Measurements from ENCODE around the gene KPNB1. TPM values are rescaled to one million over a fixed set of nuclear protein-coding genes. Genes with fewer than 3 reads are reported as not detected.

KPNB1 gene
- total RNA-seq, 2 experiments from 2014 or later = 602 to 614 TPM

DNA sequence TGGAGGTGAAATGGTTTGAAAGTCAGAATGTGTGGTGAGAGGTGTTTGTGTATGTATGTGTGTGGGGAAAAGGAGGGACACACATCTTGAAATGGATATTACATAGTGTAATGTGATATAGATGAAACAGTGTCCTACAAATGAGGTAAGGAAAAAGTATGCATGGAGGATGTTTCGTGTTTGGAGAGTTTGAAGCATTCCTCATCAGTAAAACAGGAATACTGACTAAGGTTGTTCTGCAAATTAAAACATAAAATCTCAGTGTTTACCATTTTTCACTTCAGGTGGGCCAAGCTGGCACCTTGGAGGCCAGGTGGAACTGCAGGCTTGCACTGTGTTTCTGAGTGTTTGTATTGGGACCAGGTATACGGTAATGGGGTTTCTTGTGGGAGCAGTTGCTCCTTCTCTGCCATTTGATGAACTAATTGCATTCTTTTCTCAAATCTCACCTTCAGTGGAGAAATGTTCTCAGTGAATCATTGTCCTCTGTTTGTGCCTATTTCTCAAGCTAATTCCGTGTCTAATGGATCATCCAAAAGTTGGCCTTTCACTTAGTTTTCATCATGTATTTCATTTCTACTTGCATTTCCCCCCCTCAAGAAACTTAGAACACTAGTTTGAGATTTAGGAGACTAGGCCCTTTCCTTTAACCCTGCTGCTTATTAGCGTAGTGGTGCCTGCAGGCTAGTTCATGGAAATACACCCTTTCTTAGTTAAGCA is 36.0 kb downstream of the KPNB1 start:
- peaks cover 39% of the 10 kb centered on the region for H3K36me3 Mint-ChIP-seq (ENCODE audit: low read depth)
- H3K9me3 Mint-ChIP-seq = no peaks in the 10 kb centered on the region
- no peak overlapping the region for H3K4me3 Mint-ChIP-seq
- DNase-seq = no peak
- intact Hi-C loops (cut with micrococcal nuclease) = no loop called here
- peak overlapping the region; percentile 59 for H3K27ac Mint-ChIP-seq
- no peaks in the 10 kb centered on the region for H3K27me3 Mint-ChIP-seq (ENCODE audit: low read depth)
- CTCF ChIA-PET = no interaction called here
- peaks cover 29% of the 10 kb centered on the region for H3K4me1 Mint-ChIP-seq (ENCODE audit: low read depth)

DNA sequence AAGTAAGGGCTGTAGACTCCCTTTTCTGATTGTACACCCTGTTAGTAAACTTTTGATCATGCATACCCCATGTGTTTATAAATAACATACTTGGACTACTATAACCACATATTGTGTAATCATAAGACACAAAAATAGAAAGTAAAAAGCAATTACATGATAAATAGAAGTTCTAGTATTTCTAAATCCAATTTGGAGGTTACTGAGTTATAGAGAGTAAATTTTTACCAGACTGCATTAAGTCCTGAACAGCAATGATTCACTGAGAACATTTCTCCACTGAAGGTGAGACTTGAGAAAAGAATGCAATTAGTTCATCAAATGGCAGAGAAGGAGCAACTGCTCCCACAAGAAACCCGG is 36.5 kb downstream of the KPNB1 start:
- Mint-ChIP-seq H3K36me3 (ENCODE audit: low read depth) (peaks cover 37% of the 10 kb centered on the region), H3K4me1 (ENCODE audit: low read depth) (peaks cover 27% of the 10 kb centered on the region), H3K27me3 (ENCODE audit: low read depth) (no peaks in the 10 kb centered on the region), H3K4me3 (no peak overlapping the region), H3K27ac (no peak overlapping the region), H3K9me3 (no peaks in the 10 kb centered on the region)
- no peak for DNase-seq
- intact Hi-C loops (cut with micrococcal nuclease) = no loop called here
- CTCF ChIA-PET = no interaction called here

DNA sequence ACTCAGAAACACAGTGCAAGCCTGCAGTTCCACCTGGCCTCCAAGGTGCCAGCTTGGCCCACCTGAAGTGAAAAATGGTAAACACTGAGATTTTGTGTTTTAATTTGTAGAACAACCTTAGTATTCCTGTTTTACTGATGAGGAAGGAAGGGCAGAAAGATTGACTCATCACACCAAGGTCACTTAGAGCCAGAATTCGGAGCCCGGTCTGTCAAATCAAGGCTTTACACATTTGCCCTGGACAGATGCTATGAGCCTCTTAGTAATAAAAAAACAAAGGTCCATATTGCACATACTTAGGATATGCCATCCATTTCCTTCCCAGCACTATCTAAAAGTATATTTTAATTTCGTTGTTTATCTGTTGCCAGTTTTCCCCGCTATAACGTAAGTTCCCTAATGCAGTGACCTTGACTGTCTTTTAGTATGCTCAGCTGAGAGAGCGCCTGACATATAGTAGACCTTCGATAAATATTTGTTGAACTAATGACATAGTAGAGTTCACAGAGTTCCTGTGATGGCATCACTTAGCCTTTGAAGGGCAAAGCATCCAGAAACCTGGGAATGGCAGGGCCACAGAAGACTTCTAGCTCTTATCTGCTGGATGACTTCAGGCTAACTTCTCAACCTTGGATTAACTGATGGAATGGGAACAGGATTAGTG is 37.1 kb downstream of the KPNB1 start:
- peaks cover 34% of the 10 kb centered on the region for H3K36me3 Mint-ChIP-seq (ENCODE audit: low read depth)
- H3K4me3 Mint-ChIP-seq = no peak overlapping the region
- intact Hi-C loops (cut with micrococcal nuclease) = no loop called here
- H3K9me3 Mint-ChIP-seq = no peaks in the 10 kb centered on the region
- H3K27me3 Mint-ChIP-seq (ENCODE audit: low read depth) = no peaks in the 10 kb centered on the region
- H3K27ac Mint-ChIP-seq = no peak overlapping the region
- H3K4me1 Mint-ChIP-seq (ENCODE audit: low read depth) = peaks cover 30% of the 10 kb centered on the region
- no peak for DNase-seq
- CTCF ChIA-PET = interaction anchor here (1.1 to 2.6 kb wide), 5 partner anchors 11 to 79 kb away, joined by 3 to 14 read pairs (median 5); partner anchors contain the start of gene TBX21

DNA sequence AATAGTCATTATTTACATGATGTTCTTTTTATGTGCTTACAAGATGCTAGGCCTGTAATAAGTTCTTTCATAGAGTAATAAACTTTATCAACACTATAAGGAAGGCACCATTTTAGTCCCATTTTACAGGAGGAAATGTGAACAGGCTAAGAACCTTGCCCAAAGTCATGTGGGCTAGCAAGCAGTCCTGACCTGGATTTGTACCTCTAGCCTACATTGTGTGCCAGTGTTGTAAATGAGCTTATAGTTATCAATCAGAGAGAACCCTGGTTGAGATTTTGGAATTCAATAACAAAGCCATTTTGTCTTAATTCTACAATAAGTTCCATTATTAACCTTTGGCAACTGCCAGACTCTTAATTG is 37.6 kb downstream of the KPNB1 start:
- no peak for DNase-seq
- Mint-ChIP-seq H3K4me1 (ENCODE audit: low read depth) (peaks cover 30% of the 10 kb centered on the region), H3K27me3 (ENCODE audit: low read depth) (no peaks in the 10 kb centered on the region), H3K4me3 (no peak overlapping the region), H3K36me3 (ENCODE audit: low read depth) (peaks cover 29% of the 10 kb centered on the region), H3K9me3 (no peaks in the 10 kb centered on the region), H3K27ac (no peak overlapping the region)
- CTCF ChIA-PET = interaction anchor here (0.8 to 2.6 kb wide), 7 partner anchors 10 to 78 kb away, joined by 3 to 14 read pairs (median 4); partner anchors contain the start of gene TBX21
- intact Hi-C loops (cut with micrococcal nuclease) = no loop called here

DNA sequence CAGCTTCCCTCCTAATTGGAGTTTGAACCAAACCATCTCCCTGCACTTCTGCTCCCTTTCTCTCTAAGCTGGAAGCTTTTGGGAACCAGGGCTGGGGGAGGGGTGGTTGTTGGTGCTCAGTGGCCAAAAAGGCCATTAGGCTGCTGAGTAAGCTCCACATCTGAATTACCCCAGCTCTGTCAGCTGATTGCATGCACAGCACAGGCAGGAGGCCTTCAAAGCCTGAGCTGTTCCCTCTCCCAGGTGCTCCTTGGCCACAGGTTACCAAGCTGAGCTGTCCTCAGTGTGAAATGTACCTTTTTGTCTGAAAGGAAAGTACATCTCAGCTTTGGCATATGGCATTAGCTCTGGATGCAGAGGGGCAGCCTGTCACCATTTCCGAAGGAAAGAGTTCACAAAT is 38.0 kb downstream of the KPNB1 start:
- Mint-ChIP-seq H3K4me1 (ENCODE audit: low read depth) (peaks cover 31% of the 10 kb centered on the region), H3K36me3 (ENCODE audit: low read depth) (peaks cover 25% of the 10 kb centered on the region), H3K27me3 (ENCODE audit: low read depth) (no peaks in the 10 kb centered on the region), H3K27ac (no peak overlapping the region), H3K4me3 (no peak overlapping the region), H3K9me3 (no peaks in the 10 kb centered on the region)
- intact Hi-C loops (cut with micrococcal nuclease) = no loop called here
- DNase-seq = no peak
- CTCF ChIA-PET = interaction anchor here (0.6 to 2.6 kb wide), 8 partner anchors 10 to 78 kb away, joined by 3 to 14 read pairs (median 4); partner anchors contain the start of gene TBX21

DNA sequence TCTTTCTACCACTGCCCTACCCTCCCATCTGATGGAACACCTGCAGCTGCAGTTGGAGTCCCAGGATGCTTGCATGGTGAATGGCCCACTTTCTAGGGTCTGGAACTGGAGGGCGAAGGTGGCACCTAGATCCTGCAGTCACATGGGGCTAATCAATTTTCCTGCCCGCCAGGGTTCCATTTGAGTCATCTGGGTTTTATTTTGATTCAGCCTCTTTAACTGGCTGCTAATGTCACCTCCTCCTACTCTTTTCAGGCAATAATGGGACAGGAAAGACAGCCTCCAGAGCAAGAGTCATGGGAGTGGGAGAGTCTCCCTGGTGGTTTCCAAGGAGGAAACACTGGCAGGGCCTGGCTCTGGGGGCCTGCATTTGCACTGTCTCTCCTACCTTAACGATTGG is 40.4 kb downstream of the KPNB1 start:
- peaks cover 34% of the 10 kb centered on the region for H3K4me1 Mint-ChIP-seq (ENCODE audit: low read depth)
- CTCF ChIA-PET = interaction anchor here (0.6 to 1.1 kb wide), 2 partner anchors 14 to 25 kb away, joined by 3 read pairs; no protein-coding TSS in a partner anchor
- intact Hi-C loops (cut with micrococcal nuclease) = no loop called here
- peaks cover 10% of the 10 kb centered on the region for H3K36me3 Mint-ChIP-seq (ENCODE audit: low read depth)
- DNase-seq = peak; percentile 43
- no peak overlapping the region for H3K27ac Mint-ChIP-seq
- no peaks in the 10 kb centered on the region for H3K9me3 Mint-ChIP-seq
- no peak overlapping the region for H3K4me3 Mint-ChIP-seq
- H3K27me3 Mint-ChIP-seq (ENCODE audit: low read depth) = no peaks in the 10 kb centered on the region

DNA sequence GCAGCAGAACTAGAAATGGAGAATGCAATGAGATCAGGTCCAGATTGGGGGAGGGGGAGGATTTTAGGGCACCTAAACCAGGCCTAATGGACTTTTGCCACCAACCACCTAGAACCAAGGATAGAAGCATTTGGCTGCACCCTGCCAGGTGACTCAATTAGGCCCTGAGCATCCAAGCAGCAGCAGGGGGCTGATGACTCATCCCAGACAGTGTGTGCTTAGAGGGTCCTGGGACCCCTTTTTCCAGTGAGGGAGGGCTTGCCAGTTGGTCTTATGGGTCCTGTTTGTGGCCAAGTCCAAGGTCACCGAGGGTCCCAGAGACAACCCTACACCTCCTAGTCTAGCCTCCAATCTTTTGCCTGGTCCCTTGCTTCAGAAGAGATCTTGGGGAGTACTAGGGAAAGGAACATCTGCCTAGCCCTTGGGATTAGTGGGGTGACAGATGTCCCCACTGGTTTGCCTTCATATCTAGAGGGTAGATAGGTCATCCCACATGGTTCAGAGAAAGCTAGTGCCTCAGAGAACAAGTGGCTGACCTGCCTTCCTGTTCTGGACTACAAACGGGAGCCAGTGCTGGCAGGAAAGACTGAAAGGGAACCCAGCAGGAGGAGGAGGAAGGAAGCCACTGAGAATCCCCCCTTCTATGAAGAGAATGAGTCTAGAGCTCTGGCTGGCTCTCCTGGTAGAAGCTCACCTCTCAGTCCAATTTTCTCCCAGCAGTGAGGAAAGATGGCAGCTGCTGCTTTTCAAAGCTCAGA is 42.6 kb downstream of the KPNB1 start:
- H3K4me3 Mint-ChIP-seq = peak overlapping the region; percentile 87
- H3K36me3 Mint-ChIP-seq (ENCODE audit: low read depth) = peaks cover 13% of the 10 kb centered on the region
- no peaks in the 10 kb centered on the region for H3K27me3 Mint-ChIP-seq (ENCODE audit: low read depth)
- intact Hi-C loops (cut with micrococcal nuclease) = no loop called here
- CTCF ChIA-PET = interaction anchor here (0.8 to 2.4 kb wide), 8 partner anchors 11 to 109 kb away, joined by 3 to 8 read pairs (median 4); partner anchors contain the start of gene TBX21
- H3K9me3 Mint-ChIP-seq = no peaks in the 10 kb centered on the region
- peaks cover 52% of the 10 kb centered on the region for H3K4me1 Mint-ChIP-seq (ENCODE audit: low read depth)
- DNase-seq = no peak
- H3K27ac Mint-ChIP-seq = peak overlapping the region; percentile 38

DNA sequence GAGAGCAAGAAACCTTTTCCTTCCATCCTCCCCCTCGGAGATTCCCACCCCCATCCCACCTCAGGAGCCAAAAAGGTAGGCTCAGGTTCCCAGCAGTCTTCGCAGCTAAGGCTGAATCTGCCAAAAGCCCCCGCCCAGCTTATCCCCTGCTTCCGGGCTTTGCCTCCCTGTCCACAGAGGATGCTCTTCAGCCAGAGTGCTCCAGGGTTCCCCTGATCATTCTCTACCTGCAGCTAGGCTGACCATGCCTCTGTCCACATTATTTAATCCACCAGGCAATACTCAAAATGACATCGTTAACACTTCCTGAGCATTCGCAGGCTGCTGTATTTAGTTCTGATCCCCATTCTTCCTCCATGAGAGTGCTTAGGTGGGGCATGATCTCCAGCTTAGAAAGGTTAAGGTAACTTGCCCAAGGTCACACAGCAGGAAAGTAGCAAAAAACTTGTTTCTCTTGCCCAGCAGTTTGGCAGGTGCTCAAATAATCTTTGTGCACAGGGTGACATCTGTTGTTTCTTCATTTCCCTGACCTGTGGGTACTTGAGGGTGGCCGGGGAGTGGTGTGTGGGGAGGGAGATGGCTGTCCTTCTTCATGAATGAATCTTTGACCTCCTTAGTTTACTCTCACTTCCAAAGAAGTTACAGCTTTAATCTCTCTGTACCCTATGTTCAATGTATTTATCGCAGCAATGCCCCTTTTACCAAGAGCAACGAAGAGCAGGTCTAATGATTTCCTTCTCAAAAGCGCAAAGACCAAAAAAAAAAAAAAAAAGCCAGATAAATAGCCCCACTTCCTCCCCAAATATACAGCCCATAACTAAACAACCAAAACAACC is 43.4 kb downstream of the KPNB1 start:
- Mint-ChIP-seq H3K36me3 (ENCODE audit: low read depth) (peaks cover 16% of the 10 kb centered on the region), H3K27ac (peak overlapping the region; percentile 88), H3K4me1 (ENCODE audit: low read depth) (peaks cover 58% of the 10 kb centered on the region), H3K27me3 (ENCODE audit: low read depth) (no peaks in the 10 kb centered on the region), H3K9me3 (no peaks in the 10 kb centered on the region), H3K4me3 (peak overlapping the region; percentile 87)
- intact Hi-C loops (cut with micrococcal nuclease) = no loop called here
- DNase-seq = no peak
- CTCF ChIA-PET = interaction anchor here (0.8 to 2.4 kb wide), 8 partner anchors 12 to 109 kb away, joined by 3 to 8 read pairs (median 4); partner anchors contain the start of gene TBX21

DNA sequence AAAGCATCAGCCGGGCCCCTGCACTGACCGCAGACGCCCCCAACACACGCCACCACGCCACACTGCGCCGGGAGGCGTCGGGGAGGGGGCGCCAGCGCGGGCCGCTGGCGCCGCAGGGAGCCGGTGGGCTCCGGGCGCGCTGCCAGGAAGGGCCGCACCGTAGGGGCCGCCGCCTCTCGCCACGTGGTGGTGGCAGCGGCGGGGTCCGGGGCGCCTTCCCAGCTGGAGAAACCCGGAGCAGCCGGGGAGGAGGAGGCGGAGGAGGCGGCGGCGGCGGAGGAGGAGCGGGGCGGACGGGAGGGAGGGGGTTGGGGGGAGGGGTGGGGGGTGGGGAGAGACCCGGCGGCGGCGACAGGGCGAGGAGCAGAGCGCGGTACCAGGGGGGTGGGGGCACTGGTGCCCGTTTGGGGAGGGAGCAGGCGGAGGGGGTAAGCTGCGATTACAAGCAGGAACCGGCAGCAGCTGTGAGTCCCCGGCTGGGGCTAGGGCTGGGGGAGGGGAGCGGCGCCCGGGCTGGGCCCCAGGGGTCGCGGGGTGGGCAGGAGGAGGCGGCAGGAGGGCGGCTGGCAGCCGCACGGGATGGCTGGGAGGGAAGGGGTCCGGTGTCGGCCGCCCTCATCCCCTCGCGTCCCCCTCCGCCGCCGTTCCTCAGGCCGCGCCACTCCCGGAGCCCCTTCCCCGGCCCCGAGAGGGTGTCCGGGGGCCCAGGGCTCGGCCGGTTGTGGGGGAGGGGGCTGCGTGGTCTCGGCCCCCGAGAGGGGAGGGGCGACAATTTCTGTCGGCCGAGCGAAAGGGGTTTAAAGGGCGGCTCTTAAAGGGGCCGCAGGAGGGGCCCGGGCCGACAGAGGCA is 44.2 kb downstream of the KPNB1 start, which contains the start of gene TBKBP1:
Gene TBKBP1, plus strand, starts transcription at position 431 of the 850 bp plus-strand sequence. CDS start 1,952 bp downstream, outside the sequence.
- Mint-ChIP-seq H3K27me3 (ENCODE audit: low read depth) (no peaks in the 10 kb centered on the region), H3K27ac (peak within 1 kb of the TSS; percentile 91), H3K36me3 (ENCODE audit: low read depth) (peaks cover 19% of the 10 kb centered on the region), H3K4me1 (ENCODE audit: low read depth) (peaks cover 67% of the 10 kb centered on the region), H3K4me3 (peak within 1 kb of the TSS; percentile 88), H3K9me3 (no peaks in the 10 kb centered on the region)
- intact Hi-C loops (cut with micrococcal nuclease) = loop anchor here (2.0 kb wide), 1 partner anchor 29 kb away; no protein-coding TSS in a partner anchor
- DNase-seq = peak; percentile 61
- CTCF ChIA-PET = interaction anchor here (0.9 to 8.3 kb wide), 3 partner anchors 35 to 40 kb away, joined by 3 to 158 read pairs (median 7); partner anchors contain the start of gene TBX21

DNA sequence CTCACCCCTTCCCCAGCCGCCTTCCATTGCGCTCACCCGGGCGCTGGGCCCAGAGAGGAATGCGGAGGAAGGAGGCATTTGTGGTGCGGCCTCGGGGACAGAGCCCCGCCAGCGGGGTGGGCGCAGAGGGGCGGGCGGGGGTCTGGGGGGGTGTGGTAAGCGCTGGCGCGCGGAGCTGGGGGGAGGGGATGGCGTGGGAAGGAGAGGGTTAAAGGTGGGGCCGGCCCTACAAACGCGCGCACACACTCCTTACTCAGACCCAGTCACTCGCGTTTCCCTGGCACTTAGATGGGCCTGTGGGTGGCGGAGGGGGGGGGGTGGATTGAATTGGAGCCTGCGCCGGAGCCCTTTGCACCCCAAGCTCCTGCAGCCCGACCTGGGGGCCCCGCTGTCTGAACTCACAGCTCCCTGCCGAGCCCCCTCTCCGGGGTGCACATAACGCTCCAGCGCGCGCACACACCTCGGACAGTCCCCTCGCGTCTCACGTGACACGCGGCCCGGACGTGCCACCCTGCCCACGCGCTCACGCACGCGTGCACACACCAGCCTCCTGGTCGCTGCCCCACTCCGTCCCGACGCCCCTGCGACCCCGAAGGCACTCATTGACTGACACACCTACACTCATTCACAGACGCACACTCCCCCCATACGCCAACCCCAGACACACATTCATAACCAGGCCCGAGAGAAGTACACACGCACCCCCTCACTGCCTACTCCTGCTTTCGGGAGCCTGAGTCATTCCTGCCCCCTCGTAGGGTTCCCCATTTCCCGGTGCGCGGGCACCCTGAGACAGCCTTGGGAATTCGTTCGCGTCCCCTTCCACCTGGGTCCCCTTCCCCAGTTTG is 45.1 kb downstream of the KPNB1 start:
- no peaks in the 10 kb centered on the region for H3K9me3 Mint-ChIP-seq
- H3K27ac Mint-ChIP-seq = peak overlapping the region; percentile 91
- intact Hi-C loops (cut with micrococcal nuclease) = loop anchor here (1.0 to 2.0 kb wide), 3 partner anchors 10 to 46 kb away; partner anchors contain the start of gene KPNB1
- CTCF ChIA-PET = interaction anchor here (0.8 to 8.3 kb wide), 5 partner anchors 30 to 57 kb away, joined by 3 to 158 read pairs (median 3); partner anchors contain the start of gene TBX21
- peak overlapping the region; percentile 88 for H3K4me3 Mint-ChIP-seq
- H3K36me3 Mint-ChIP-seq (ENCODE audit: low read depth) = peaks cover 22% of the 10 kb centered on the region
- peaks cover 73% of the 10 kb centered on the region for H3K4me1 Mint-ChIP-seq (ENCODE audit: low read depth)
- DNase-seq = peak; percentile 68
- H3K27me3 Mint-ChIP-seq (ENCODE audit: low read depth) = no peaks in the 10 kb centered on the region
